NOMO-1 treated with dmso at 0.1 percent for 144 hours (cell line): ENCODE results near the gene OR10A3.

Experiments
- DNase-seq: peaks from one replicate; lab custom pipeline; 2025; ENCODE audit not compliant: unreplicated experiment; lab: John Stamatoyannopoulos, UW

The OR10A3 gene

GRCh38 chr11:7894251-7894650 lies 47.3 kb downstream of the OR10A3 start:
- no peak for DNase-seq

GRCh38 chr11:7893796-7894195 lies 47.7 kb downstream of the OR10A3 start:
- no peak for DNase-seq

GRCh38 chr11:7892840-7893254 lies 48.7 kb downstream of the OR10A3 start:
- DNase-seq: peak; percentile 53

- DNase-seq: peak; percentile 63
Observed at GRCh38 chr11:7892059-7892699, 49.3 kb downstream of the OR10A3 start.

- no peak for DNase-seq
Observed at GRCh38 chr11:7890417-7891172, 50.9 kb downstream of the OR10A3 start.

- no peak for DNase-seq
Observed at GRCh38 chr11:7889985-7890384, 51.5 kb downstream of the OR10A3 start.
